ENCODE measurements around the gene STEAP3. TPM values are rescaled to one million over a fixed set of nuclear protein-coding genes. Genes with fewer than 3 reads are reported as not detected.

STEAP3 gene
- total and polyA plus RNA-seq, 2 donors (not counting 3 experiments of a cell fraction or from before 2014, with no cell fraction given) = 8.6 to 17.4 TPM

- POLR2A ChIA-PET = interaction anchor here (0.6 kb wide), 1 partner anchor 1267 kb away, joined by 3 read pairs; no protein-coding TSS in a partner anchor
- no peak overlapping the region for H2AFZ ChIP-seq (ENCODE audit: low read depth, low read length)
These were observed 29.6 kb downstream of the STEAP3 start for GRCh38 chr2:119253114-119253702.

DNA sequence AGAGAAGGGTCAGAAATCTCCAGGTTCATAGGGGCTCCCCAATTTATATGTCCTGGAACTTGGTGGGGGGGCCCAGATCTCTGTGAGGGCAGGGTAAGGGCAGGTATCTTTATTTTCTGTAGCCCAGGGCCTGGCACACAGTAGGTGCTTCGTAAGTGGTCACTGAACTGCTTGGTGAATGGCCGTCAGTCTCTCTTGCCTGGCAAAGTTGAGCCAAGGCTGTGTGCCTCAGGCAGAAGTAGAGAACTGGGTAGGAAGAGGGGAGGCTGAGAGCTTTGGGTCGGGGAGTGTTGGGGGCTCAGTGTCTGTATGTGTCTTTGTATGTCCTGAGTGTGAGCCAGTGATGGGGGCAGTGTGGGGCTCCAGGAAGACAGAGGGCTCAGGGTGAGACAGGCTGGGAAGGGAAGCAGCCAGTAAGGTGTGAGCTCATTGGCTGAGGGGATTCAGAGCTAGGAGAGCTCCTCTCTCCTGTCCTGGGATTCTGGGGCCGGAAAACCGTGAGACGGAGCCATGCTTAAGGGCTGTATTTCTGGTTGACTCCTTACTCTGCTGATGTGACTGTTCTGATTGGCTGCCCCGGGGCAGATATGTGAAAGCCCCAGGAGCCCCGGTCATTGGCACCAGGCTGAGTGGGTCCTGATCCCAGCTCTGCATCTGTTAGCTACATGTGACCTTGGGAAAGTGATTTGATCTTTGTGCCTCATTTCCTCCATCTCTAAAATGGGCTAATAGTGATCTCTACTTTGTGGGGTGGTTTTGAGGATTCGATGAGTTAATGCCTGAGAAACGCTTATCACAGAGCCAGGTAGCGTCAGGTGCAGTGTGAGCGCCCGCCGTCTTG lies 30.3 kb downstream of the STEAP3 start:
- no peak overlapping the region for H3K4me3 ChIP-seq (replicated peaks in 1 of 3; ENCODE audit: insufficient read depth in 1 of 3, low read depth in 1 of 3, low read length in 3 of 3)
- peaks cover 36% of the 10 kb centered on the region for H3K4me1 ChIP-seq (ENCODE audit: control insufficient read depth, extremely low read depth, insufficient read depth, low read length)
- DNase-seq (ENCODE audit: low read depth, low spot score) = no peak
- H3K27me3 ChIP-seq (ENCODE audit: control insufficient read depth in 2 of 2, insufficient read depth in 2 of 2, low read length in 2 of 2) = no peaks in the 10 kb centered on the region
- BruUV-seq (replicated peaks) = no TSS peak
- H3K9me3 ChIP-seq (replicated peaks; ENCODE audit: control insufficient read depth, insufficient read depth, low read length) = no peaks in the 10 kb centered on the region
- TF ChIP-seq FOS (IDR thresholded peaks at IDR 0.05; ENCODE audit: borderline replicate concordance, insufficient read depth, low read length) = no peak
- no peak for TF ChIP-seq POLR2AphosphoS5 (IDR thresholded peaks at IDR 0.05; ENCODE audit: insufficient read depth, low read depth, low read length)
- TF ChIP-seq EZH2 (IDR thresholded peaks at IDR 0.05; ENCODE audit: borderline replicate concordance, low read depth, low read length, severe bottlenecking) = no peak
- TF ChIP-seq POLR2A (IDR thresholded peaks at IDR 0.05; ENCODE audit: low read depth, low read length) = no peak
- TF ChIP-seq, protein P1, sequence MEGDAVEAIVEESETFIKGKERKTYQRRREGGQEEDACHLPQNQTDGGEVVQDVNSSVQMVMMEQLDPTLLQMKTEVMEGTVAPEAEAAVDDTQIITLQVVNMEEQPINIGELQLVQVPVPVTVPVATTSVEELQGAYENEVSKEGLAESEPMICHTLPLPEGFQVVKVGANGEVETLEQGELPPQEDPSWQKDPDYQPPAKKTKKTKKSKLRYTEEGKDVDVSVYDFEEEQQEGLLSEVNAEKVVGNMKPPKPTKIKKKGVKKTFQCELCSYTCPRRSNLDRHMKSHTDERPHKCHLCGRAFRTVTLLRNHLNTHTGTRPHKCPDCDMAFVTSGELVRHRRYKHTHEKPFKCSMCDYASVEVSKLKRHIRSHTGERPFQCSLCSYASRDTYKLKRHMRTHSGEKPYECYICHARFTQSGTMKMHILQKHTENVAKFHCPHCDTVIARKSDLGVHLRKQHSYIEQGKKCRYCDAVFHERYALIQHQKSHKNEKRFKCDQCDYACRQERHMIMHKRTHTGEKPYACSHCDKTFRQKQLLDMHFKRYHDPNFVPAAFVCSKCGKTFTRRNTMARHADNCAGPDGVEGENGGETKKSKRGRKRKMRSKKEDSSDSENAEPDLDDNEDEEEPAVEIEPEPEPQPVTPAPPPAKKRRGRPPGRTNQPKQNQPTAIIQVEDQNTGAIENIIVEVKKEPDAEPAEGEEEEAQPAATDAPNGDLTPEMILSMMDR (IDR thresholded peaks at IDR 0.05; ENCODE audit: extremely low read depth in 1 of 2, insufficient read depth in 1 of 2, low read depth in 1 of 2, low read length in 2 of 2) = no peak
- TF ChIP-seq GATA2 (IDR thresholded peaks at IDR 0.05; ENCODE audit: insufficient read depth, insufficient read length, low read depth, low read length) = no peak
- no peak for TF ChIP-seq JUN (IDR thresholded peaks at IDR 0.05; ENCODE audit: borderline replicate concordance, insufficient read depth, insufficient read length, low read depth)
- no peak for TF ChIP-seq MYC (IDR thresholded peaks at IDR 0.05; ENCODE audit: low read depth, low read length)
- no peak for TF ChIP-seq MAX (IDR thresholded peaks at IDR 0.05; ENCODE audit: insufficient read depth, insufficient read length)
- dilution Hi-C loops (cut with MboI; ENCODE audit: extremely low pct_ligation_motif_present, low sequenced_read_pairs) = no loop called here
- no peak for FAIRE-seq
- no peaks in the 10 kb centered on the region for H3K36me3 ChIP-seq (ENCODE audit: control insufficient read depth in 2 of 2, extremely low read depth in 1 of 2, insufficient read depth in 2 of 2, low read length in 2 of 2)
- no peaks in the 10 kb centered on the region for H3K9me1 ChIP-seq (replicated peaks; ENCODE audit: control insufficient read depth, extremely low read depth, insufficient read depth, low read length)
- CTCF ChIA-PET = interaction anchor here (0.9 to 5.9 kb wide), 5 partner anchors 11 to 372 kb away, joined by 3 to 32 read pairs (median 4); no protein-coding TSS in a partner anchor
- no peak overlapping the region for H3K4me2 ChIP-seq (ENCODE audit: insufficient read depth, low read length)
- POLR2A ChIA-PET = no interaction called here
- H3K9ac ChIP-seq (replicated peaks; ENCODE audit: extremely low read depth, insufficient read depth, low read length) = no peak overlapping the region
- no peak overlapping the region for H2AFZ ChIP-seq (ENCODE audit: low read depth, low read length)
- no peaks in the 10 kb centered on the region for H4K20me1 ChIP-seq (replicated peaks; ENCODE audit: control insufficient read depth, extremely low read depth, insufficient read depth, low read length)
- intact Hi-C loops (cut with micrococcal nuclease) = loop anchor here (2.0 to 10.0 kb wide), 3 partner anchors 23 to 111 kb away; partner anchors contain the start of genes C2orf76, DBI and STEAP3
- H3K79me2 ChIP-seq (ENCODE audit: control insufficient read depth, insufficient read depth, low read length) = peaks cover 2% of the 10 kb centered on the region
- peak overlapping the region; percentile 88 for H3K27ac ChIP-seq (ENCODE audit: insufficient read depth, low read depth, low read length)

More at GRCh38 chr2:119253114-119253702, 29.6 kb downstream of the STEAP3 start:
- peak overlapping the region; percentile 67 for H3K9ac ChIP-seq (replicated peaks; ENCODE audit: extremely low read depth, insufficient read depth, low read length)
- H3K27me3 ChIP-seq (ENCODE audit: control insufficient read depth in 2 of 2, insufficient read depth in 2 of 2, low read length in 2 of 2) = no peaks in the 10 kb centered on the region
- CTCF ChIA-PET = interaction anchor here (0.9 to 5.9 kb wide), 6 partner anchors 12 to 372 kb away, joined by 3 to 32 read pairs (median 4); no protein-coding TSS in a partner anchor
- intact Hi-C loops (cut with micrococcal nuclease) (loop anchor here (2.0 to 10.0 kb wide), 3 partner anchors 22 to 112 kb away; partner anchors contain the start of genes C2orf76, DBI and STEAP3), dilution Hi-C loops (cut with MboI; ENCODE audit: extremely low pct_ligation_motif_present, low sequenced_read_pairs) (no loop called here)
- H3K9me1 ChIP-seq (replicated peaks; ENCODE audit: control insufficient read depth, extremely low read depth, insufficient read depth, low read length) = no peaks in the 10 kb centered on the region
- H3K4me1 ChIP-seq (ENCODE audit: control insufficient read depth, extremely low read depth, insufficient read depth, low read length) = peaks cover 36% of the 10 kb centered on the region
- TF ChIP-seq FOS (IDR thresholded peaks at IDR 0.05; ENCODE audit: borderline replicate concordance, insufficient read depth, low read length) (peak; percentile 41), JUN (IDR thresholded peaks at IDR 0.05; ENCODE audit: borderline replicate concordance, insufficient read depth, insufficient read length, low read depth) (no peak)
- peaks cover 2% of the 10 kb centered on the region for H3K79me2 ChIP-seq (ENCODE audit: control insufficient read depth, insufficient read depth, low read length)
- no peak overlapping the region for H3K4me3 ChIP-seq (replicated peaks in 1 of 3; ENCODE audit: insufficient read depth in 1 of 3, low read depth in 1 of 3, low read length in 3 of 3)
- H3K36me3 ChIP-seq (ENCODE audit: control insufficient read depth in 2 of 2, extremely low read depth in 1 of 2, insufficient read depth in 2 of 2, low read length in 2 of 2) = no peaks in the 10 kb centered on the region
- peak overlapping the region; percentile 46 for H3K4me2 ChIP-seq (ENCODE audit: insufficient read depth, low read length)
- DNase-seq (ENCODE audit: low read depth, low spot score) = peak; percentile 43
- H3K27ac ChIP-seq (ENCODE audit: insufficient read depth, low read depth, low read length) = peak overlapping the region; percentile 88
- H3K9me3 ChIP-seq (replicated peaks; ENCODE audit: control insufficient read depth, insufficient read depth, low read length) = no peaks in the 10 kb centered on the region
- FAIRE-seq = no peak
- BruUV-seq (replicated peaks) = no TSS peak
- H4K20me1 ChIP-seq (replicated peaks; ENCODE audit: control insufficient read depth, extremely low read depth, insufficient read depth, low read length) = no peaks in the 10 kb centered on the region
